ENCODE results near the gene DTYMK. TPM values are rescaled to one million over a fixed set of nuclear protein-coding genes. Genes with fewer than 3 reads are reported as not detected.

Gene DTYMK
- total and polyA plus RNA-seq, 10 donors, result 14.0 to 38.9 (median 19.4) TPM

DNA sequence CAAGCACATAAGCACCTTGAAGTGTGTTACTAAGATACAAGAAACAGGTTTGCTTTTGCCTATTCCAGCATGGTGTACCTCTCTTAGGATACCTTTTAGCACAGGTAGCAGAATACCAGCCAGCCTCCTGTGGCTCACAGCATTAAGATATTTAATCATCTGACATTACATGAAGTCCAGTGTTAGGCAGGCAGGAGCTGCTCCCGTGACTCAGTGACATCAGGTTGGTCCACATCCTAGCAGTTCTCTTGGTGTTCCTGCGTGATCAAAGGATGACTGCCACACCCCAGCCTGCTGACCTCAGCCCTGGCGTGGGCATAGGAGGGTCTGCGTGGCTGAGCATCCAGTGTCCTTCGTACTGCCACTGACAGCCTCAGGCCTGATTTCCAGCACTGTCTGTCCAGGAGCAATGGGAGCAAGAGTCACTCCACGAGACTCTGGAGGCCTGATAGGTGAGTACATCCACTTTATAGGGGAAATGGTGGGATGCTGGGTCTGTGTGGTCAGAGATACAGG is 3.6 kb upstream of the DTYMK start:
- no peak overlapping the region for H3K4me3 ChIP-seq
- H3K27ac ChIP-seq, result no peak overlapping the region
- H3K4me1 ChIP-seq, result peaks cover 11 to 55% (median 33%) of the 10 kb centered on the region in 6 donors
- no peaks in the 10 kb centered on the region for H3K9me3 ChIP-seq
- H3K27me3 ChIP-seq (replicated peaks in 1 of 7), result no peaks in the 10 kb centered on the region
- intact Hi-C loops (cut with DNase I; ENCODE audit: low total_unique reads), result no loop called here
- DNase-seq, result no peak
- peaks cover 0 to 65% (median 39%) of the 10 kb centered on the region in 6 donors for H3K36me3 ChIP-seq
- no peak for TF ChIP-seq POLR2AphosphoS5 (IDR thresholded peaks at IDR 0.05)
- TF ChIP-seq POLR2A (IDR thresholded peaks at IDR 0.05), result no peak
- TF ChIP-seq CTCF (IDR thresholded peaks at IDR 0.05 in 8 of 11, conservative IDR thresholded peaks at IDR 0.05 in 3 of 11), result no peak
- WGBS, 5 donors, result 82 to 92% (median 85%) methylated on average over 6 of the region's 6 CpGs

- no peak for TF ChIP-seq POLR2AphosphoS5 (IDR thresholded peaks at IDR 0.05)
- no peak for TF ChIP-seq POLR2A (IDR thresholded peaks at IDR 0.05)
- TF ChIP-seq CTCF (IDR thresholded peaks at IDR 0.05 in 8 of 11, conservative IDR thresholded peaks at IDR 0.05 in 3 of 11), result no peak
- no peak overlapping the region for H3K27ac ChIP-seq
These were observed 2.7 kb upstream of the DTYMK start for GRCh38 chr2:241689306-241689705.

GRCh38 chr2:241686324-241686649 is 328 bp downstream of the DTYMK start:
- peaks cover 0 to 59% (median 31%) of the 10 kb centered on the region in 6 donors for H3K36me3 ChIP-seq
- DNase-seq, result no peak
- intact Hi-C loops (cut with DNase I; ENCODE audit: low total_unique reads), result no loop called here
- peak overlapping the region; percentile 92 to 96 (median 94) for H3K27ac ChIP-seq
- H3K4me1 ChIP-seq, result peaks cover 11 to 56% (median 35%) of the 10 kb centered on the region in 6 donors
- TF ChIP-seq CTCF (IDR thresholded peaks at IDR 0.05 in 8 of 11, conservative IDR thresholded peaks at IDR 0.05 in 3 of 11) (no peak), POLR2AphosphoS5 (IDR thresholded peaks at IDR 0.05) (no peak), POLR2A (IDR thresholded peaks at IDR 0.05) (no peak)
- H3K4me3 ChIP-seq, result peak overlapping the region; percentile 81 to 100 (median 96)
- 0 to 1% (median 1%) methylated on average over 28 to 37 of the region's 37 CpGs for WGBS, 5 donors
- no peaks in the 10 kb centered on the region for H3K27me3 ChIP-seq (replicated peaks in 1 of 7)
- H3K9me3 ChIP-seq, result no peaks in the 10 kb centered on the region

More at GRCh38 chr2:241689306-241689705, 2.7 kb upstream of the DTYMK start:
- Histone ChIP-seq H3K4me3 (no peak overlapping the region), H3K4me1 (peaks cover 11 to 59% (median 35%) of the 10 kb centered on the region in 6 donors), H3K36me3 (peaks cover 0 to 62% (median 33%) of the 10 kb centered on the region in 6 donors), H3K9me3 (no peaks in the 10 kb centered on the region), H3K27me3 (replicated peaks in 1 of 7) (no peaks in the 10 kb centered on the region)
- intact Hi-C loops (cut with DNase I; ENCODE audit: low total_unique reads), result no loop called here
- no peak for DNase-seq
- WGBS, 5 donors, result 79 to 94% (median 87%) methylated on average over 10 of the region's 10 CpGs

DNA sequence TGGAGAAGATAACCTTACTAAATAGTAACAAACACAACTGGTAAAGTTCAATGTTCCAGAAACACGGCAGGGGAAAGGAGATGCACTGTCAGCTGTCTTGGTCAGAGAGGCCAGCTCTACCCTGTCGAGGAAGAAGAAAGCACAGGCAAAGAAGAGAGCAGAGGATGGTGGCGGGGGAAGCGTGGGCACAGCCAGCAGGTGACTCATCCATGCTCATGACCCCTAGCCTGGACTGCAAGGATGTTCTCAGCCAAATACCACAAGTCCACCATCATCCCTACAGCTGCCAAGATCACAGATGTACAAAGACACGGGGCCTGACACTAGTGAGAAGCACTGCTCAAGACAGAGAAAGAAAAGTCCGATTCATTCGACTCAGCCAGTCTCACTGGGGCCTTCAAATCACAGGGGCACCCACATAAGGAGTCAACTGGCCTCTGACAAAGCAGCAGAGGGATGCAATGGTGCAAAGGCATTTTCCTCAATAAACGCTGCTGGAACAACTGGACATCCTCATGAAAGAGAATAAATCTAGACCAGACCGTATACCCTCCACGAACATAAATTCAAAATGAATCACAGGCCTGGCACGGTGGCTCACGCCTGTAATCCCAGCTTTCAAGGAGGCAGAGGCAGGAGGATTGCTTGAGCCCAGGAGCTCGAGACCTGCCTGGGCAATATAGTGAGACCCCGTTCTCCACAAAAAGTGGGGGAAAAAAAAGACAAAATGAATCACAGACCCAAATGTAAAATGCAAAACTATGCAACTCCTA is 5.6 kb downstream of the DTYMK start:
- intact Hi-C loops (cut with DNase I; ENCODE audit: low total_unique reads), result no loop called here
- Histone ChIP-seq H3K27ac (no peak overlapping the region), H3K4me1 (peaks cover 4 to 12% (median 10%) of the 10 kb centered on the region in 6 donors), H3K27me3 (replicated peaks in 1 of 7) (no peaks in the 10 kb centered on the region), H3K9me3 (no peaks in the 10 kb centered on the region), H3K4me3 (no peak overlapping the region), H3K36me3 (peaks cover 0 to 91% (median 56%) of the 10 kb centered on the region in 6 donors)
- no peak for DNase-seq
- 88 to 95% (median 92%) methylated on average over 14 of the region's 14 CpGs for WGBS, 5 donors
- TF ChIP-seq CTCF (IDR thresholded peaks at IDR 0.05 in 8 of 11, conservative IDR thresholded peaks at IDR 0.05 in 3 of 11) (no peak), POLR2A (IDR thresholded peaks at IDR 0.05) (no peak), POLR2AphosphoS5 (IDR thresholded peaks at IDR 0.05) (no peak)

Data from spleen (tissue), 11 donors.